ENCODE measurements around the gene MGST2.

The MGST2 gene

GRCh38 chr4:139682741-139683151, 17.1 kb downstream of the MGST2 start:
- no peak for ATAC-seq
- TF ChIP-seq CREB5 (CRISPR knock-in tag; IDR thresholded peaks at IDR 0.05; ENCODE audit: low read depth) (no peak), ESRRG (CRISPR knock-in tag; IDR thresholded peaks at IDR 0.05) (no peak), TCF4 (CRISPR knock-in tag; IDR thresholded peaks at IDR 0.05; ENCODE audit: borderline replicate concordance) (no peak), ZNF8 (CRISPR knock-in tag; IDR thresholded peaks at IDR 0.05) (no peak), ZFP3 (CRISPR knock-in tag; IDR thresholded peaks at IDR 0.05) (no peak), BACH2 (CRISPR knock-in tag; IDR thresholded peaks at IDR 0.05; ENCODE audit: borderline replicate concordance) (no peak), ZNF70 (CRISPR knock-in tag; IDR thresholded peaks at IDR 0.05) (no peak), ZFP30 (CRISPR knock-in tag; IDR thresholded peaks at IDR 0.05) (no peak), GLIS3 (CRISPR knock-in tag; IDR thresholded peaks at IDR 0.05) (no peak), PPARA (CRISPR knock-in tag; IDR thresholded peaks at IDR 0.05; ENCODE audit: borderline replicate concordance) (no peak), CSRNP3 (CRISPR knock-in tag; IDR thresholded peaks at IDR 0.05) (no peak), CSDC2 (CRISPR knock-in tag; IDR thresholded peaks at IDR 0.05) (no peak), SNAI2 (CRISPR knock-in tag; IDR thresholded peaks at IDR 0.05) (no peak), ARNTL (CRISPR knock-in tag; IDR thresholded peaks at IDR 0.05; ENCODE audit: borderline replicate concordance, low read depth) (no peak), RARB (CRISPR knock-in tag; IDR thresholded peaks at IDR 0.05) (no peak), PATZ1 (CRISPR knock-in tag; IDR thresholded peaks at IDR 0.05; ENCODE audit: borderline replicate concordance) (no peak), TSHZ2 (CRISPR knock-in tag; IDR thresholded peaks at IDR 0.05) (no peak), ZNF565 (CRISPR knock-in tag; conservative IDR thresholded peaks at IDR 0.05; ENCODE audit: low read depth) (no peak)

GRCh38 chr4:139684351-139684750, 18.7 kb downstream of the MGST2 start:
- TF ChIP-seq CSDC2 (CRISPR knock-in tag; IDR thresholded peaks at IDR 0.05) (no peak), ESRRG (CRISPR knock-in tag; IDR thresholded peaks at IDR 0.05) (no peak), CSRNP3 (CRISPR knock-in tag; IDR thresholded peaks at IDR 0.05) (no peak), RARB (CRISPR knock-in tag; IDR thresholded peaks at IDR 0.05) (no peak), BACH2 (CRISPR knock-in tag; IDR thresholded peaks at IDR 0.05; ENCODE audit: borderline replicate concordance) (no peak), TOX (CRISPR knock-in tag; IDR thresholded peaks at IDR 0.05; ENCODE audit: borderline replicate concordance) (no peak), TSHZ2 (CRISPR knock-in tag; IDR thresholded peaks at IDR 0.05) (no peak), ARNTL (CRISPR knock-in tag; IDR thresholded peaks at IDR 0.05; ENCODE audit: borderline replicate concordance, low read depth) (no peak), PPARA (CRISPR knock-in tag; IDR thresholded peaks at IDR 0.05; ENCODE audit: borderline replicate concordance) (no peak), PATZ1 (CRISPR knock-in tag; IDR thresholded peaks at IDR 0.05; ENCODE audit: borderline replicate concordance) (no peak), ZFP3 (CRISPR knock-in tag; IDR thresholded peaks at IDR 0.05) (no peak), ZNF8 (CRISPR knock-in tag; IDR thresholded peaks at IDR 0.05) (no peak)
- peak; percentile 58; the same call in 1 of the 3 replicates for ATAC-seq

Data from SK-N-SH treated with all-trans-retinoic acid at 6 μM for 48 hours (cell line).